Neural cell (in vitro differentiated cells): ENCODE measurements around the gene SLC4A2. TPM values are rescaled to one million over a fixed set of nuclear protein-coding genes. Genes with fewer than 3 reads are reported as not detected.
"Not testable (repeated sequence)": the region's sequence is repeated elsewhere in the genome, so short reads cannot be mapped to it uniquely, and the experiment has no call there.

Source experiments
- H2AFZ ChIP-seq: fragments of 200-600, 300-800 bp; sonication (generic), shearing (Covaris generic); 2 replicates; pipeline ENCODE4 v1.6.0; 2014; ENCODE audit warnings: low read depth, mild to moderate bottlenecking, antibody characterized with exemption, low read length, moderate library complexity
- H3F3A ChIP-seq: fragments of 200-600 bp; shearing (Covaris generic); 2 replicates; pipeline ENCODE4 v1.6.1; 2016; ENCODE audit warnings: mild to moderate bottlenecking, moderate library complexity, mixed read lengths, antibody characterized with exemption, low read length; ENCODE audit not compliant: insufficient read depth, poor library complexity, severe bottlenecking
- H3K27ac ChIP-seq: fragments of 200-600, 300-800 bp; sonication (generic), shearing (Covaris generic); 2 replicates; pipeline ENCODE4 v1.5.1; 2014; ENCODE audit warnings: mild to moderate bottlenecking, low read length, moderate library complexity
- H3K27me3 ChIP-seq: fragments of 300-800, 200-600 bp; sonication (generic), shearing (Covaris generic); 2 replicates; pipeline ENCODE4 v1.6.0; 2014; ENCODE audit warnings: mild to moderate bottlenecking, low read depth, low read length, moderate library complexity; ENCODE audit not compliant: insufficient read depth
- H3K36me3 ChIP-seq: fragments of 300-800, 200-600 bp; sonication (generic), shearing (Covaris generic); 2 replicates; pipeline ENCODE4 v1.5.1; 2014; ENCODE audit warnings: mild to moderate bottlenecking, antibody characterized with exemption, low read length, moderate library complexity; ENCODE audit not compliant: insufficient read depth
- H3K4me2 ChIP-seq: fragments of 300-800, 200-600 bp; sonication (generic), shearing (Covaris generic); 2 replicates; pipeline ENCODE4 v1.6.0; 2014; ENCODE audit warnings: mild to moderate bottlenecking, low read length
- H3K4me3 ChIP-seq: fragments of 300-800, 200-600 bp; sonication (generic), shearing (Covaris generic); 2 replicates; pipeline ENCODE4 v1.5.1; 2014; ENCODE audit warnings: mild to moderate bottlenecking, low read length, moderate library complexity
- H3K79me2 ChIP-seq: fragments of 200-600 bp; shearing (Covaris generic); replicated peaks from 2 replicates; pipeline ENCODE4 v1.6.0; 2014; ENCODE audit warnings: mild to moderate bottlenecking, low read length, moderate library complexity; ENCODE audit not compliant: insufficient read depth
- H3K9ac ChIP-seq: fragments of 300-800, 200-600 bp; sonication (generic), shearing (Covaris generic); 2 replicates; pipeline ENCODE4 v1.6.1; 2016; ENCODE audit warnings: mild to moderate bottlenecking, low read length, mixed read lengths
- H3K9me2 ChIP-seq: fragments of 200-600 bp; shearing (Covaris generic); 2 replicates; pipeline ENCODE4 v1.6.1; 2016; ENCODE audit warnings: mild to moderate bottlenecking, low read length, mixed read lengths; ENCODE audit not compliant: insufficient read depth
- H3K9me3 ChIP-seq: fragments of 200-600, 300-800 bp; sonication (generic), shearing (Covaris generic); 2 replicates; pipeline ENCODE4 v1.6.1; 2016; ENCODE audit warnings: mild to moderate bottlenecking, mixed run types, low read length, moderate library complexity, mixed read lengths
- H4K20me1 ChIP-seq: fragments of 200-600 bp; shearing (Covaris generic); 2 replicates; pipeline ENCODE4 v1.6.1; 2016; ENCODE audit warnings: mild to moderate bottlenecking, mixed run types; ENCODE audit not compliant: insufficient read depth
- EP300 ChIP-seq: fragments of 450-650 bp; conservative IDR thresholded peaks from 2 replicates; pipeline ENCODE4 v1.6.1; 2014; ENCODE audit warnings: antibody characterized with exemption, mild to moderate bottlenecking, moderate library complexity; ENCODE audit not compliant: poor library complexity, severe bottlenecking
- EZH2 ChIP-seq: fragments of 200-600, 300-800 bp; shearing (Covaris generic), sonication (generic); IDR thresholded peaks from 2 replicates; pipeline ENCODE4 v1.6.1; 2014; ENCODE audit warnings: antibody characterized with exemption, low read length, borderline replicate concordance, mild to moderate bottlenecking; ENCODE audit not compliant: insufficient read depth, poor library complexity, severe bottlenecking
- MXI1 ChIP-seq: fragments of 450-650 bp; conservative IDR thresholded peaks from 2 replicates; pipeline ENCODE4 v1.6.1; 2014; ENCODE audit warnings: antibody characterized with exemption, mild to moderate bottlenecking; ENCODE audit not compliant: poor library complexity, severe bottlenecking
- POLR2AphosphoS5 ChIP-seq: IDR thresholded peaks from 2 replicates; pipeline ENCODE4 v1.6.1; 2012
- RAD21 ChIP-seq: fragments of 450-650 bp; conservative IDR thresholded peaks from 2 replicates; pipeline ENCODE4 v1.6.1; 2014; ENCODE audit warnings: antibody characterized with exemption, mild to moderate bottlenecking, moderate library complexity
- SMC3 ChIP-seq: fragments of 450-650 bp; conservative IDR thresholded peaks from 2 replicates; pipeline ENCODE4 v1.6.1; 2014; ENCODE audit warnings: antibody characterized with exemption, mild to moderate bottlenecking, moderate library complexity; ENCODE audit not compliant: poor library complexity
- TAF1 ChIP-seq: IDR thresholded peaks from 2 replicates; pipeline ENCODE4 v1.6.1; 2012; ENCODE audit warnings: low read depth
- polyA plus RNA-seq: library from polyadenylated mRNA; depleted of rRNA; stranded (reverse); fragments of >200 nt; gene quantifications from 2 replicates; pipeline ENCODE4 v1.2.3, GENCODE V29; 2014
- TF ChIP-seq, protein P1 (sequence below): fragments of 450-650 bp; IDR thresholded peaks from 2 replicates; pipeline ENCODE4 v1.5.1; 2014; ENCODE audit warnings: antibody characterized with exemption, mild to moderate bottlenecking, moderate library complexity; ENCODE audit not compliant: poor library complexity, severe bottlenecking
- TF ChIP-seq, protein P2 (sequence below): IDR thresholded peaks from 2 replicates; pipeline ENCODE4 v1.6.1; 2012; ENCODE audit warnings: borderline replicate concordance

The SLC4A2 gene
- polyA plus RNA-seq, 1 donor from 2014 or later = 2.4 TPM

DNA sequence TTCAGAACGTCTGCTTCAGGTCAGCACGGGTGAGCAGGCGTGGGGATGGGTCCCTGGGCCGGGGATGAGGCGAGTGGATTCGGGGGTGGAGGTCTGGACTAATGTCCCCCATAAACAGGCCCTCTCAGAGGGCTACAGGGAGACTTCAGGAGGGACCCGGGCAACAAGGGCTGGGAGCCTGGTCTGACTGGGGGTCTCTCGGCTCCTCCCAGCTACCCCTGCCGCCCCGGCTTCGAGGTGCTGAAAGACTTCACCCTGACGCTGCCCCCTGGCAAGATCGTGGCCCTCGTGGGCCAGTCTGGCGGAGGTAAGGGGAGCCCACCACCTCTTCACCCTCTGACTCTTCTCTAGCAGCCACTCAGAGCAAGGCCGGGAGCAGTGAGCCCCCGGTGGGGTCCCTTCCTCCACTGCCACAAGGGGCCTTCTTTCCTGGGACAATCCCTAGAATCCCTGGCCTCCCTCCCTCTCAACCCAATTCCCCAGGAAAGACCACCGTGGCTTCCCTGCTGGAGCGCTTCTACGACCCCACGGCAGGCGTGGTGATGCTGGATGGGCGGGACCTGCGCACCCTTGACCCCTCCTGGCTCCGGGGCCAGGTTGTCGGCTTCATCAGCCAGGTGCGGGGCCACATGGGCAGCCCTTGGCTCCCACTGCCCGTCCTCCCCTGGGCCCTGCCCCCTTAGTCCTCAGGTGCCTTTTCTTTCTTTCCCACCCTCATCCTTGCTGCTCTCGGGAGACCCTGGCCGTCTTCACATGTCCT, 18.6 kb upstream of the SLC4A2 start:
- H3K27ac ChIP-seq = no peak overlapping the region
- no peak overlapping the region for H3K9ac ChIP-seq
- H3K4me3 ChIP-seq = no peak overlapping the region
- no peaks in the 10 kb centered on the region for H3K36me3 ChIP-seq
- no peaks in the 10 kb centered on the region for H3K9me2 ChIP-seq
- no peaks in the 10 kb centered on the region for H3K27me3 ChIP-seq
- H2AFZ ChIP-seq = no peak overlapping the region
- no peaks in the 10 kb centered on the region for H4K20me1 ChIP-seq
- H3K4me2 ChIP-seq = no peak overlapping the region
- H3K9me3 ChIP-seq = no peaks in the 10 kb centered on the region
- no peaks in the 10 kb centered on the region for H3K79me2 ChIP-seq
- H3F3A ChIP-seq = no peaks in the 10 kb centered on the region
- no peak for TF ChIP-seq RAD21
- TF ChIP-seq, protein P1, sequence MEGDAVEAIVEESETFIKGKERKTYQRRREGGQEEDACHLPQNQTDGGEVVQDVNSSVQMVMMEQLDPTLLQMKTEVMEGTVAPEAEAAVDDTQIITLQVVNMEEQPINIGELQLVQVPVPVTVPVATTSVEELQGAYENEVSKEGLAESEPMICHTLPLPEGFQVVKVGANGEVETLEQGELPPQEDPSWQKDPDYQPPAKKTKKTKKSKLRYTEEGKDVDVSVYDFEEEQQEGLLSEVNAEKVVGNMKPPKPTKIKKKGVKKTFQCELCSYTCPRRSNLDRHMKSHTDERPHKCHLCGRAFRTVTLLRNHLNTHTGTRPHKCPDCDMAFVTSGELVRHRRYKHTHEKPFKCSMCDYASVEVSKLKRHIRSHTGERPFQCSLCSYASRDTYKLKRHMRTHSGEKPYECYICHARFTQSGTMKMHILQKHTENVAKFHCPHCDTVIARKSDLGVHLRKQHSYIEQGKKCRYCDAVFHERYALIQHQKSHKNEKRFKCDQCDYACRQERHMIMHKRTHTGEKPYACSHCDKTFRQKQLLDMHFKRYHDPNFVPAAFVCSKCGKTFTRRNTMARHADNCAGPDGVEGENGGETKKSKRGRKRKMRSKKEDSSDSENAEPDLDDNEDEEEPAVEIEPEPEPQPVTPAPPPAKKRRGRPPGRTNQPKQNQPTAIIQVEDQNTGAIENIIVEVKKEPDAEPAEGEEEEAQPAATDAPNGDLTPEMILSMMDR = no peak
- TF ChIP-seq POLR2AphosphoS5 = no peak
- TF ChIP-seq EP300 = no peak
- TF ChIP-seq, protein P2, sequence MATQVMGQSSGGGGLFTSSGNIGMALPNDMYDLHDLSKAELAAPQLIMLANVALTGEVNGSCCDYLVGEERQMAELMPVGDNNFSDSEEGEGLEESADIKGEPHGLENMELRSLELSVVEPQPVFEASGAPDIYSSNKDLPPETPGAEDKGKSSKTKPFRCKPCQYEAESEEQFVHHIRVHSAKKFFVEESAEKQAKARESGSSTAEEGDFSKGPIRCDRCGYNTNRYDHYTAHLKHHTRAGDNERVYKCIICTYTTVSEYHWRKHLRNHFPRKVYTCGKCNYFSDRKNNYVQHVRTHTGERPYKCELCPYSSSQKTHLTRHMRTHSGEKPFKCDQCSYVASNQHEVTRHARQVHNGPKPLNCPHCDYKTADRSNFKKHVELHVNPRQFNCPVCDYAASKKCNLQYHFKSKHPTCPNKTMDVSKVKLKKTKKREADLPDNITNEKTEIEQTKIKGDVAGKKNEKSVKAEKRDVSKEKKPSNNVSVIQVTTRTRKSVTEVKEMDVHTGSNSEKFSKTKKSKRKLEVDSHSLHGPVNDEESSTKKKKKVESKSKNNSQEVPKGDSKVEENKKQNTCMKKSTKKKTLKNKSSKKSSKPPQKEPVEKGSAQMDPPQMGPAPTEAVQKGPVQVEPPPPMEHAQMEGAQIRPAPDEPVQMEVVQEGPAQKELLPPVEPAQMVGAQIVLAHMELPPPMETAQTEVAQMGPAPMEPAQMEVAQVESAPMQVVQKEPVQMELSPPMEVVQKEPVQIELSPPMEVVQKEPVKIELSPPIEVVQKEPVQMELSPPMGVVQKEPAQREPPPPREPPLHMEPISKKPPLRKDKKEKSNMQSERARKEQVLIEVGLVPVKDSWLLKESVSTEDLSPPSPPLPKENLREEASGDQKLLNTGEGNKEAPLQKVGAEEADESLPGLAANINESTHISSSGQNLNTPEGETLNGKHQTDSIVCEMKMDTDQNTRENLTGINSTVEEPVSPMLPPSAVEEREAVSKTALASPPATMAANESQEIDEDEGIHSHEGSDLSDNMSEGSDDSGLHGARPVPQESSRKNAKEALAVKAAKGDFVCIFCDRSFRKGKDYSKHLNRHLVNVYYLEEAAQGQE = no peak
- TF ChIP-seq TAF1 = no peak
- TF ChIP-seq EZH2 = no peak
- no peak for TF ChIP-seq SMC3
- TF ChIP-seq MXI1 = no peak

DNA sequence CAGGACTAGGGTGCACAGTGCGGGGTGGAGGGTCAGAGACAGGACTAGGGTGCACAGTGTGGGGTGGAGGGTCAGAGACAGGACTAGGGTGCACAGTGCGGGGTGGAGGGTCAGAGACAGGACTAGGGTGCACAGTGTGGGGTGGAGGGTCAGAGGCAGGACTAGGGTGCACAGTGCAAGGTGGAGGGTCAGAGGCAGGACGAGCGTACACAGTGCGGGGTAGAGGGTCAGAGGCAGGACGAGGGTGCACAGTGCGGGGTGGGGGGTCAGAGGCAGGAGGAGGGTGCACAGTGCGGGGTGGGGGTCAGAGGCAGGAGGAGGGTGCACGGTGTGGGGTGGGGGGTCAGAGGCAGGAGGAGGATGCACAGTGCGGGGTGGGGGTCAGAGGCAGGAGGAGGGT, 15.9 kb upstream of the SLC4A2 start:
- H4K20me1 ChIP-seq, H3F3A ChIP-seq, H3K36me3 ChIP-seq, H3K9ac ChIP-seq, H2AFZ ChIP-seq, H3K27me3 ChIP-seq, H3K27ac ChIP-seq, H3K4me2 ChIP-seq, H3K9me3 ChIP-seq, H3K9me2 ChIP-seq, H3K4me3 ChIP-seq, H3K79me2 ChIP-seq: not testable (repeated sequence)

DNA sequence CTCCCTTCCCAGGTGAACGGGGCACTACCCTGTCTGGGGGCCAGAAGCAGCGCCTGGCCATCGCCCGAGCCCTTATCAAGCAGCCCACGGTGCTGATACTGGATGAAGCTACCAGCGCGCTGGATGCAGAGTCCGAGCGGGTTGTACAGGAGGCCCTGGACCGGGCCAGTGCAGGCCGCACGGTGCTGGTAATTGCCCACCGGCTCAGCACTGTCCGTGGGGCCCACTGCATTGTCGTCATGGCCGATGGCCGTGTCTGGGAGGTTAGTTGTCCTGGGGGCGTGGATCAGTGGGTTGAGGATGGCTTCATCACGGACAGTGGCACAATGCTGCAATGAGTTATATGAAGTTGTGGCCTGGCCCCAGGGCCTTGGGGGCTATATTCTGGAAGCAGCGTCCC, 15.4 kb upstream of the SLC4A2 start:
- no peak overlapping the region for H3K4me2 ChIP-seq
- H3K79me2 ChIP-seq = no peaks in the 10 kb centered on the region
- H4K20me1 ChIP-seq = no peaks in the 10 kb centered on the region
- H3K9me3 ChIP-seq = no peaks in the 10 kb centered on the region
- H3F3A ChIP-seq = no peaks in the 10 kb centered on the region
- H3K27me3 ChIP-seq = no peaks in the 10 kb centered on the region
- no peaks in the 10 kb centered on the region for H3K9me2 ChIP-seq
- H3K36me3 ChIP-seq = no peaks in the 10 kb centered on the region
- TF ChIP-seq, protein P1 = no peak
- TF ChIP-seq POLR2AphosphoS5 (no peak), EZH2 (no peak), SMC3 (no peak), MXI1 (no peak), RAD21 (no peak), TAF1 (no peak), EP300 (no peak)
- TF ChIP-seq, protein P2 = no peak
- H3K4me3 ChIP-seq = no peak overlapping the region
- no peak overlapping the region for H3K27ac ChIP-seq
- no peak overlapping the region for H3K9ac ChIP-seq
- no peak overlapping the region for H2AFZ ChIP-seq
